Panc1 (cell line): ENCODE measurements around the gene GBA3. TPM values are rescaled to one million over a fixed set of nuclear protein-coding genes. Genes with fewer than 3 reads are reported as not detected.

Experiments used
- ATAC-seq: fragments of 200-7000 bp; cut with Tn5 transposase; 2 replicates; pipeline ENCODE4 v1.9.1; 2020; ENCODE audit warnings: mild to moderate bottlenecking, moderate library complexity
- BruUV-seq: library from RNA; stranded (reverse); fragments of 400-500 nt; replicated peaks from 2 replicates; lab custom pipeline; 2021; lab: Mats Ljungman, UMichigan
- CTCF ChIA-PET: fragments of 300-600 bp; sonication (Branson Sonifier 250); formaldehyde crosslinking; loops from one replicate; lab custom pipeline; 2022; ENCODE audit warnings: antibody characterized with exemption; lab: Charles Lee
- POLR2A ChIA-PET: fragments of 300-600 bp; sonication (Branson Sonifier 250); formaldehyde crosslinking; loops from one replicate; lab custom pipeline; 2022; ENCODE audit warnings: antibody characterized with exemption; lab: Charles Lee
- DNase-seq: peaks from one replicate; pipeline ENCODE4 v3.0.0-alpha.2; 2010; ENCODE audit warnings: low read depth, low spot score
- H3K27ac ChIP-seq: 2 replicates; pipeline ENCODE4 v1.5.1; 2011; ENCODE audit warnings: mild to moderate bottlenecking, low read length, inconsistent platforms
- H3K27me3 ChIP-seq: fragments of 200-500 bp; sonication (Bioruptor generic); 2 replicates; pipeline ENCODE4 v1.6.0; 2014; ENCODE audit warnings: low read length, inconsistent platforms; ENCODE audit not compliant: control insufficient read depth, insufficient read depth
- H3K36me3 ChIP-seq: fragments of 200-500 bp; sonication (Bioruptor generic); 2 replicates; pipeline ENCODE4 v1.5.1; 2014; ENCODE audit warnings: inconsistent platforms, mild to moderate bottlenecking, low read length, moderate library complexity; ENCODE audit not compliant: control insufficient read depth, insufficient read depth
- H3K4me1 ChIP-seq: 2 replicates; pipeline ENCODE4 v1.5.1; 2011; ENCODE audit warnings: inconsistent platforms, mild to moderate bottlenecking, low read length, moderate library complexity; ENCODE audit not compliant: control insufficient read depth, insufficient read depth
- H3K4me3 ChIP-seq, 2 experiments: 2 replicates each; pipeline ENCODE4 v1.5.1; 2011 to 2012; ENCODE audit warnings: low read depth in 2 of 2, low read length in 2 of 2, mild to moderate bottlenecking in 2 of 2, inconsistent platforms in 1 of 2, moderate library complexity in 1 of 2
- H3K9me3 ChIP-seq: fragments of 200-500 bp; sonication (Bioruptor generic); 2 replicates; pipeline ENCODE4 v1.5.1; 2014; ENCODE audit warnings: low read depth, mild to moderate bottlenecking, inconsistent platforms, low read length, moderate library complexity; ENCODE audit not compliant: control insufficient read depth, insufficient read depth
- CTCF ChIP-seq: fragments of 450-650 bp; IDR thresholded peaks from 2 replicates; pipeline ENCODE4 v1.5.1; 2017; ENCODE audit warnings: mild to moderate bottlenecking
- POLR2AphosphoS5 ChIP-seq: IDR thresholded peaks from 2 replicates; pipeline ENCODE4 v1.6.1; 2012; ENCODE audit warnings: mild to moderate bottlenecking, low read depth, low read length, moderate library complexity
- REST ChIP-seq, 2 experiments: IDR thresholded peaks; 2 replicates each; pipeline ENCODE4 v1.6.1; 2011 to 2012; ENCODE audit warnings: low read depth in 2 of 2, control low read depth in 1 of 2, low read length in 1 of 2, mild to moderate bottlenecking in 1 of 2, moderate library complexity in 1 of 2; ENCODE audit not compliant: insufficient read depth in 1 of 2
- SIN3A ChIP-seq: IDR thresholded peaks from 2 replicates; pipeline ENCODE4 v1.6.1; 2012; ENCODE audit warnings: low read depth, mild to moderate bottlenecking, low read length, moderate library complexity, borderline replicate concordance; ENCODE audit not compliant: insufficient read depth
- TCF7L2 ChIP-seq: IDR thresholded peaks from 2 replicates; pipeline ENCODE4 v1.6.1; 2011; ENCODE audit warnings: mild to moderate bottlenecking, low read depth, low read length, inconsistent platforms
- in situ Hi-C: cut with HindIII; loops from 2 replicates; pipeline ENCODE4 v1.10.0; 2016; ENCODE audit warnings: low sequenced_read_pairs, low pct_unique_long_range_greater_than_20kb
- intact Hi-C: fragments of 100-400 bp; cut with micrococcal nuclease; formaldehyde crosslinking; loops from one replicate; pipeline ENCODE4 v1.10.0; 2022; ENCODE audit not compliant: unreplicated experiment
- total RNA-seq: library from RNA; stranded (reverse); gene quantifications from one replicate; pipeline ENCODE4 v1.2.1, GENCODE V29; 2021; ENCODE audit not compliant: unreplicated experiment

GBA3 gene
- total RNA-seq, 1 experiment from 2014 or later, result not detected

- ChIA-PET POLR2A (no interaction called here), CTCF (no interaction called here)
- Histone ChIP-seq H3K9me3 (no peaks in the 10 kb centered on the region), H3K27me3 (no peaks in the 10 kb centered on the region), H3K36me3 (no peaks in the 10 kb centered on the region), H3K4me3 (no peak overlapping the region), H3K4me1 (no peaks in the 10 kb centered on the region), H3K27ac (no peak overlapping the region)
- ATAC-seq (no peak), DNase-seq (no peak)
- BruUV-seq, result no TSS peak
- intact Hi-C loops (no loop called here), in situ Hi-C loops (no loop called here)
- TF ChIP-seq POLR2AphosphoS5 (no peak), CTCF (no peak), SIN3A (no peak), REST (IDR thresholded peaks at IDR 0.05; ENCODE audit: insufficient read depth in 1 of 2, low read depth in 2 of 2, low read length in 1 of 2) (no peak), TCF7L2 (no peak)
Observed at GRCh38 chr4:22762548-22762947, 69.8 kb downstream of the GBA3 start.

- intact Hi-C loops (no loop called here), in situ Hi-C loops (no loop called here)
- CTCF ChIA-PET, result no interaction called here
- DNase-seq (no peak), ATAC-seq (no peak)
- Histone ChIP-seq H3K4me3 (no peak overlapping the region), H3K27ac (no peak overlapping the region), H3K36me3 (no peaks in the 10 kb centered on the region), H3K27me3 (no peaks in the 10 kb centered on the region), H3K4me1 (no peaks in the 10 kb centered on the region), H3K9me3 (no peaks in the 10 kb centered on the region)
- no TSS peak for BruUV-seq
- TF ChIP-seq TCF7L2 (no peak), CTCF (no peak), POLR2AphosphoS5 (no peak), SIN3A (no peak), REST (IDR thresholded peaks at IDR 0.05; ENCODE audit: insufficient read depth in 1 of 2, low read depth in 2 of 2, low read length in 1 of 2) (no peak)
- POLR2A ChIA-PET, result no interaction called here
Observed at GRCh38 chr4:22764183-22764582, 71.4 kb downstream of the GBA3 start.
